Measurements from ENCODE around the gene TTLL11. TPM values are rescaled to one million over a fixed set of nuclear protein-coding genes. Genes with fewer than 3 reads are reported as not detected.

Gene TTLL11
- total RNA-seq, 1 donor from 2014 or later, result 4.0 TPM

DNA sequence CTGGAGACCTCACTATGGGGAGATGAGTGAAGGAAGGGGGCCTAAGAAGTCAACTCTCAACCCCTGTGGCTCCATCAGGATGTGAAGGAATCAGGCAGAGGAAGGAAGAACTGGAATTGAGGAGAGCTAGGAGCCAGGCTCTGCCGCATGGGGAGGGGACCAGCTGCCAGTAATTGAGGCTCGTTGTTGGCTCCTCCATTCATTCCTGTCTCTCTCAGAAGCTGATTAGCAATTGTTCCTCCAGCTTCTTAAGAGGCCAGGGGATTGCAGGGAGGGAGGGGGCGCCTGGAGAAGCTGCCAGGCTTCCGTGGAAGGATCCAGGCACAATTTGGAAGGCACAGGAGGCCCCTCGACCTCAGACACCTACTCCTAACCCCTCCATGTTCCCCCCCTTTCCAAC, 20.5 kb upstream of the TTLL11 start:
- Mint-ChIP-seq H3K4me1 (ENCODE audit: unreplicated experiment) (peaks cover 17% of the 10 kb centered on the region), H3K27ac (ENCODE audit: unreplicated experiment) (no peak overlapping the region), H3K36me3 (ENCODE audit: low read depth, unreplicated experiment) (no peaks in the 10 kb centered on the region), H3K27me3 (ENCODE audit: unreplicated experiment) (peaks cover 11% of the 10 kb centered on the region), H3K4me3 (ENCODE audit: unreplicated experiment) (no peak overlapping the region), H3K9me3 (ENCODE audit: unreplicated experiment) (no peaks in the 10 kb centered on the region)
- TF ChIP-seq, protein P1, sequence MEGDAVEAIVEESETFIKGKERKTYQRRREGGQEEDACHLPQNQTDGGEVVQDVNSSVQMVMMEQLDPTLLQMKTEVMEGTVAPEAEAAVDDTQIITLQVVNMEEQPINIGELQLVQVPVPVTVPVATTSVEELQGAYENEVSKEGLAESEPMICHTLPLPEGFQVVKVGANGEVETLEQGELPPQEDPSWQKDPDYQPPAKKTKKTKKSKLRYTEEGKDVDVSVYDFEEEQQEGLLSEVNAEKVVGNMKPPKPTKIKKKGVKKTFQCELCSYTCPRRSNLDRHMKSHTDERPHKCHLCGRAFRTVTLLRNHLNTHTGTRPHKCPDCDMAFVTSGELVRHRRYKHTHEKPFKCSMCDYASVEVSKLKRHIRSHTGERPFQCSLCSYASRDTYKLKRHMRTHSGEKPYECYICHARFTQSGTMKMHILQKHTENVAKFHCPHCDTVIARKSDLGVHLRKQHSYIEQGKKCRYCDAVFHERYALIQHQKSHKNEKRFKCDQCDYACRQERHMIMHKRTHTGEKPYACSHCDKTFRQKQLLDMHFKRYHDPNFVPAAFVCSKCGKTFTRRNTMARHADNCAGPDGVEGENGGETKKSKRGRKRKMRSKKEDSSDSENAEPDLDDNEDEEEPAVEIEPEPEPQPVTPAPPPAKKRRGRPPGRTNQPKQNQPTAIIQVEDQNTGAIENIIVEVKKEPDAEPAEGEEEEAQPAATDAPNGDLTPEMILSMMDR (IDR thresholded peaks at IDR 0.05; ENCODE audit: unreplicated experiment), result no peak
- DNase-seq (ENCODE audit: low spot score), result no peak

DNA sequence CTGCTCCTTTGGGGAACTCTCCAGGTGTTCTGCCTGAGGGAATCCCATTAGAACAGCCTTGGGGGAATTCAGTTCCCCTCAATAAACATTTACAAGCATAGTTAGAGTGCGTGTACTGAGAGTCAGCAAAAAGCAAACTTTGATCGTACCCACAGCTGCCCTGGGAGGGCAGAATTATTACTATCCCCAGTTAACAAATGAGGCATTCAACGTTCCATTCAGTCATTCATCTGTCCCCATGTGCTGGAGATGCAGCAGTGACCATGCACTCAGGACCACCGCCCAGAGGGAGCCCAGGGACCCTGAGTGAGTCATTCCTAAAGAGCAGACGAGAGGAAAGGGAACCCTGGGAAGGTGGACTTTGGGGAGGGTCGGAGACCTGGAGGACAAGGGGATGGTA, 19.1 kb upstream of the TTLL11 start:
- H3K27ac Mint-ChIP-seq (ENCODE audit: unreplicated experiment), result no peak overlapping the region
- no peak overlapping the region for H3K4me3 Mint-ChIP-seq (ENCODE audit: unreplicated experiment)
- peaks cover 28% of the 10 kb centered on the region for H3K4me1 Mint-ChIP-seq (ENCODE audit: unreplicated experiment)
- DNase-seq (ENCODE audit: low spot score), result no peak
- H3K9me3 Mint-ChIP-seq (ENCODE audit: unreplicated experiment), result no peaks in the 10 kb centered on the region
- TF ChIP-seq, protein P1 (IDR thresholded peaks at IDR 0.05; ENCODE audit: unreplicated experiment), result no peak
- H3K36me3 Mint-ChIP-seq (ENCODE audit: low read depth, unreplicated experiment), result no peaks in the 10 kb centered on the region
- H3K27me3 Mint-ChIP-seq (ENCODE audit: unreplicated experiment), result peaks cover 13% of the 10 kb centered on the region

DNA sequence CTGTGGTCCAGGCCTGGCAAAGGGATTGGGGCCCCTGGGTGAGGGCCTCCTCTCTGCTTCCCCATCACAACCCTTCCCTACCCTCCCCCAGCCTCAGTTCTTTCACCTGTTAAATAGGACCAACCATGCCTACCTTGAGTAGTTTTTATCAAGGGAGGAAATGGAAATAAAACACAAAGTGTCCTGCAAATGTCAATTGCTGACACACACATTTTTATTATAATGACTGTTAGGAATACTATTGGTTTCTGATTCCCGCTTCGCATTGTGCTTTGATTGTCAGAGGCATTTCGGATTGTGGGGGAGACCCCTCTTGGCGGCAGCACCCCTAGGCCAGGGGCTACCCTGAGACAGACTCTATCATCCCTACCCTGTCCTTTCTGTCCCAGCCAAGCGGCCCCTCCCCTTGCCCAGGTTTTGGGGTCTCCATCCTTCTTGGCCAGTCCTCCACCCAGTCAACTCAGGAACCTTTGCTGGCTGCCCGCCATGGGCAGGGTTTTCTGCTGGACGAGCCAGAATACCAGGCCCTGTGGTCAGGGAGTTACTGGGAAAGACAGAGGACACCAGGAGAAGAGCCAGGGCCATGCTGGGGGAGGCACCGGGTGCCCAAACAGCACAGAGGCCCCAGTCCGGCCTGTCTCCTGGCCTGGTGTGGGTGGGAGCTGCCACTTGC, 18.4 kb upstream of the TTLL11 start:
- Mint-ChIP-seq H3K36me3 (ENCODE audit: low read depth, unreplicated experiment) (no peaks in the 10 kb centered on the region), H3K4me1 (ENCODE audit: unreplicated experiment) (peaks cover 26% of the 10 kb centered on the region), H3K4me3 (ENCODE audit: unreplicated experiment) (no peak overlapping the region), H3K27me3 (ENCODE audit: unreplicated experiment) (peaks cover 14% of the 10 kb centered on the region), H3K9me3 (ENCODE audit: unreplicated experiment) (no peaks in the 10 kb centered on the region), H3K27ac (ENCODE audit: unreplicated experiment) (no peak overlapping the region)
- TF ChIP-seq, protein P1 (IDR thresholded peaks at IDR 0.05; ENCODE audit: unreplicated experiment), result no peak
- no peak for DNase-seq (ENCODE audit: low spot score)

DNA sequence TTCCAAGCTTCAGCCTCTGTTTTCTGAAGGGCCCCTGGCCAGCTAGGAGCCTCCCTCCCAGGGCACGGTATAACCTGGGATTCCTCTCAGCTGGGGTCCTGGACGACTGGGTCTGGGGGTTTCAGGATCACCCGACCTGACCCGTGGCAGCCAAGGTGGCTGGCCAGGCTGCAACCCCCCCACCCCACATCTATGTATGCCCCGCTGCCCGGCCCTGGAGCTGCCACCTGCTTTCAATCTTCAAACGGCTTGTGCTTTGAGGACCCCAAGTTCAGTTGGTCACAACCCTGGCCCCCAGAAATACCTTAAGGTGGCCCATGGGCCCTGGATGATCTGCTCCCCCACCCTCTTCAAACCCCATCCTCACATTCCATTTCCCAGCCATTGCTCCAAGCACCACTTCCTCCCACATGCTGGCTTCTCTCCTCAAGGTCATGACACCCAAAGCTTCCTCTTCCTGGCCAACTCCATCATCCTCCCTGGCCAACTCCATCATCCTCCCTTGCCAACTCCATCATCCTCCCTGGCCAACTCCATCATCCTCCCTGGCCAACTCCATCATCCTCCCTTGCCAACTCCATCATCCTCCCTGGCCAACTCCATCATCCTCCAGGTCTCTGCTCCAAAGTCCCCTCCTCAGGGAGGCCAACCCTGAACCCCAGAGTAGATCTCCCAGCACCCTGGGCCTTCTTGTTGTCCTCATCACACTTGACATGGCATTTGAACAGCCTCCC, 17.2 kb upstream of the TTLL11 start:
- Mint-ChIP-seq H3K27me3 (ENCODE audit: unreplicated experiment) (peaks cover 9% of the 10 kb centered on the region), H3K4me3 (ENCODE audit: unreplicated experiment) (no peak overlapping the region), H3K9me3 (ENCODE audit: unreplicated experiment) (no peaks in the 10 kb centered on the region), H3K27ac (ENCODE audit: unreplicated experiment) (no peak overlapping the region), H3K36me3 (ENCODE audit: low read depth, unreplicated experiment) (no peaks in the 10 kb centered on the region), H3K4me1 (ENCODE audit: unreplicated experiment) (peaks cover 15% of the 10 kb centered on the region)
- DNase-seq (ENCODE audit: low spot score), result no peak
- TF ChIP-seq, protein P1 (IDR thresholded peaks at IDR 0.05; ENCODE audit: unreplicated experiment), result no peak
